Endothelial cell of umbilical vein (primary cell): ENCODE results near the gene SYNPR.

Experiments
- CTCF ChIP-seq, 2 donors: IDR thresholded peaks; 1 replicate in 1 of 2; 2 replicates in 1 of 2; pipeline ENCODE4 v1.5.1; 2011; ENCODE audit warnings: low read length in 2 of 2, mild to moderate bottlenecking in 2 of 2, moderate library complexity in 2 of 2, control low read depth in 1 of 2, inconsistent platforms in 1 of 2, low read depth in 1 of 2; ENCODE audit not compliant: insufficient read depth in 1 of 2; ENCODE audit errors: extremely low read depth in 1 of 2
- EZH2 ChIP-seq: IDR thresholded peaks from 2 replicates; pipeline ENCODE4 v1.6.1; 2012; ENCODE audit warnings: borderline replicate concordance, low read depth, mild to moderate bottlenecking, moderate library complexity, low read length, inconsistent platforms; ENCODE audit not compliant: severe bottlenecking
- MYC ChIP-seq: IDR thresholded peaks from one replicate; pipeline ENCODE4 v1.6.1; 2011; ENCODE audit warnings: mild to moderate bottlenecking, low read depth, low read length
- POLR2A ChIP-seq: IDR thresholded peaks from 2 replicates; pipeline ENCODE4 v1.6.1; 2012; ENCODE audit warnings: low read depth, mild to moderate bottlenecking, control low read depth, low read length

GRCh38 chr3:63384382-63384781, 106.3 kb downstream of the SYNPR start:
- no peak for TF ChIP-seq CTCF (IDR thresholded peaks at IDR 0.05; ENCODE audit: extremely low read depth in 1 of 2, insufficient read depth in 1 of 2, low read depth in 1 of 2, low read length in 2 of 2)
- TF ChIP-seq POLR2A = no peak
- TF ChIP-seq EZH2 = no peak
- TF ChIP-seq MYC = no peak
